GM19455 (cell line): ENCODE measurements around the gene BNC1.

Experiments used
- ATAC-seq: cut with Tn5 transposase; IDR thresholded peaks from one replicate; pipeline ENCODE4 v1.9.1; 2021; ENCODE audit not compliant: unreplicated experiment

The BNC1 gene, protein sequence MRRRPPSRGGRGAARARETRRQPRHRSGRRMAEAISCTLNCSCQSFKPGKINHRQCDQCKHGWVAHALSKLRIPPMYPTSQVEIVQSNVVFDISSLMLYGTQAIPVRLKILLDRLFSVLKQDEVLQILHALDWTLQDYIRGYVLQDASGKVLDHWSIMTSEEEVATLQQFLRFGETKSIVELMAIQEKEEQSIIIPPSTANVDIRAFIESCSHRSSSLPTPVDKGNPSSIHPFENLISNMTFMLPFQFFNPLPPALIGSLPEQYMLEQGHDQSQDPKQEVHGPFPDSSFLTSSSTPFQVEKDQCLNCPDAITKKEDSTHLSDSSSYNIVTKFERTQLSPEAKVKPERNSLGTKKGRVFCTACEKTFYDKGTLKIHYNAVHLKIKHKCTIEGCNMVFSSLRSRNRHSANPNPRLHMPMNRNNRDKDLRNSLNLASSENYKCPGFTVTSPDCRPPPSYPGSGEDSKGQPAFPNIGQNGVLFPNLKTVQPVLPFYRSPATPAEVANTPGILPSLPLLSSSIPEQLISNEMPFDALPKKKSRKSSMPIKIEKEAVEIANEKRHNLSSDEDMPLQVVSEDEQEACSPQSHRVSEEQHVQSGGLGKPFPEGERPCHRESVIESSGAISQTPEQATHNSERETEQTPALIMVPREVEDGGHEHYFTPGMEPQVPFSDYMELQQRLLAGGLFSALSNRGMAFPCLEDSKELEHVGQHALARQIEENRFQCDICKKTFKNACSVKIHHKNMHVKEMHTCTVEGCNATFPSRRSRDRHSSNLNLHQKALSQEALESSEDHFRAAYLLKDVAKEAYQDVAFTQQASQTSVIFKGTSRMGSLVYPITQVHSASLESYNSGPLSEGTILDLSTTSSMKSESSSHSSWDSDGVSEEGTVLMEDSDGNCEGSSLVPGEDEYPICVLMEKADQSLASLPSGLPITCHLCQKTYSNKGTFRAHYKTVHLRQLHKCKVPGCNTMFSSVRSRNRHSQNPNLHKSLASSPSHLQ

DNA sequence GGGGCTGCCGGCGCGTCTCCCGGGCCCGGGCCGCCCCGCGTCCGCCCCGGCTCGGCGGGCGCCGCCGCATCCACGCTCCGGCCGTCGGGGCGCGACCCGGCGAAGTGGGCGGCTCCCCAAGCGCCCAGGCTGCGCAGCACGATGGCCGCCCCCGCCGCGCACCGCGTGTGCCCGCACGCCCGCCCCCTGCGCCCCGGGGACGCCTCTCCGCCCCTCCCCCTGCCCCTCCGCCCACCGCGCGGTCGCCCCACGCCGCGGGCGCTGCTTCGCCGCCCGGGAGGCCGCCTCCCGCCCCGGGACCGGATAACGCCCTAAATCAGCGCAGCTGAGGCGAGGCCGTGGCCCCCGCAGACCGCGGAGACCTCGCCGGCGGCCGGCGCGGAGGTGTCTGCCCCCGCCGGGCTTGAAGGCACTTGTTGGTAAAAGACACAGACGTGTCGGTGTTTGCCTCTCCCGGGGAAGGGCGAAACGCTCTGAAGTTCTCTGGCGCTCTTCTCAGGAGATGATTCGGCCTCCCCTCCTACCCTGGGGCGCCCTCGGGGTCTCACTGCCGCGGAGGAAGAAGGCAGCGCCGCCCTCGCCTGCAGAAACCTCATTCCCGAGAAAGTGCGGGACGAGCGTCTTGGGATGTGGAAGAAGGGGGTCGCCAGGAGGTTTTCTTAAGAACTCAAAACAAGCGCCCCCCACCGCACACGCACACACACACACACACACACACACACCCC, at the start of gene BNC1:
Gene BNC1, minus strand, starts transcription at position 106 of the 725 bp plus-strand sequence. Its CDS starts 36 bp downstream, at position 70.
- no peak for ATAC-seq

DNA sequence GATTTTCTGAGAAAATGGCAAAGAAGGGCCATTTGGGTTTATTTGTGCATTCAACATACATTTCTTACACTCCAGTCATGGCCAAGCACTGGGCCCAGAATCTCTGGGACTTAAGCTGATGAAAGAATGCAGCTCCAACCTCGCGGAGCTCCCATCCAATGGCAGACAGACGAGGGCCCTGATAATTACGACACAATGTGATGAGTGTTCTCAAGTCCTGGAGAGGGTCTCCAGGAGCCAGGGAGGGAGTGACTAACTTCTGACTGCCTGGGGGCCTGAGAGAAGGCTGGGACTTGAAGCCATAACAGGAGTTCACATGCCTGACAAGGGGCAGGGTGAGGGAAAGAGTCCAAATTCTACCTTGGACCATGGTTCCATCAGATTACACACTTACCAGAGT, 42.6 kb upstream of the BNC1 start:
- no peak for ATAC-seq

DNA sequence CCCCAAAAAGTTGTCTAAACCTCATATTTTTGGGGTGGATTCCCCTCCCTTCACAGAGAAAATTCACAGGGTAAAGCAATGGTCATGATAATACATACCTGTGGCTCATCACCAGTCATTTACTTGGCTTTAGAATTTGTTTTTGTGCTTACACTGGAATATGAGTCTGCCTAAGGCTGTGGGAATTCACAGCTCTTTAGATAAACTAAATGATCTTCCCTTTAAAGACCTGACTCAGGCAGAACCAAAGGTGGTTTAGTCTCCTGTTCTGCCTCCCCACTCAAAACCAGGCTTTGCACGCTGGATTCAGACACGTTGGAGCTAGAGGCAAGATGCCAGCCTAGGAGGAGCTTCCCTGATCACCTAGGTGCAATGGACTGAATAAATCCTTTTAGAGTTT, 40.3 kb upstream of the BNC1 start:
- no peak for ATAC-seq

DNA sequence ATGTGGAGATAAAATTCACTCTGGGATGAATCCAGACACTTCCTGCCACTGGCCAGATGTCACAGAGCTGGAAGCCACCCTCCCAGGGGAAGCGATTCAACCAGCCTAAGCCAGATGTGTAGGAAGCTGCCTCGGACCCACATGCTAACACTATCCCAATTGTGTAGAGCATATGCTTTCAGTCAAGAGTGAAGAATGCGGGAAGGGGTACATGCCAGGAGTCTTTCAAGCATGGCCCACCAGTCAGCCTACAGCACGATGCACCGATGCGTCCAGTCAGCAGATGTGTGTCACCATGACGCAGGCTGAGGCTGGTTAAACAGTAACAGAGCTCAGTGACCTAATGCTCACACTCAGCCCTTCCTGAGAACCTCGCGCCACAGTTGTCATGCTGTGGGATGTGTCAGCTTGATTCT, 38.8 kb upstream of the BNC1 start:
- ATAC-seq = no peak

DNA sequence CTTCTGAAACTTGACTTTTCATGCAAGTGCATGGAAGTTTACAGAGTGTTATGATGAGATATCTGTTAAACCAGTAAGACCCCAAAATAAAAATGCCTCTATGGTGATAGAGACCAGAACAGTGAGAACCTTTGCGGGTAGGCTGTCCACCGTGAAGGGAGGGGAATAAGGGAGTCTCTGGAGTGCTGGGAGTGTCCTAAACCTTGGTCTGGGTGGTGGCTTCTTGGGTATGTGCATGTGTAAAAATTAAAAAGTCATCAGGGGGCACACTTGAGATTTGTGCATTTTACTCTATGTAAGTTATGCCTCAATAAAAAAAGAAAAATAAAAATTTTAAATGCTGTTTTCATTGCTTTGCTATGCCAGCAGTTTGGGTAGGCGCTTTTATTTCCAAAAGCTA, 38.2 kb upstream of the BNC1 start:
- no peak for ATAC-seq

DNA sequence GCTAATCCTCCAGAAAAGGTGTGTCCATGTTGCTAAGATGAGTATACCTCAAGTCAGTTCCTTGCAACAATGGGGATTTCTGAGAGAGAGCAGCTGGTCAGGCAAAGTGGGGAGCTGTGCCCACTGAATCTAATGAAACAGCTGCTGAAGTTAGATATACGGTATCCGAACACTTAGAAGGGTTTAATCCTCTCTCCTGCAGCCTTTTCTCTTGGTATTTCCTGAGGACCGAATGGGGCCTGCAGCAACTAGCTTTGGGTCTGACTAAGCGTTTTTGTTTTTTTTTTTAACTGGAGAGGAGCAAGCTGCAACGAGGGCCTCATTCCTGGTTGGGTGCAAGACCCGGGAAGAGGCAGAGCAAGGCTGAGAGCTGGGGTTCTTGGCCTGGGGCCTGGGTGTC, 37.6 kb upstream of the BNC1 start:
- no peak for ATAC-seq

DNA sequence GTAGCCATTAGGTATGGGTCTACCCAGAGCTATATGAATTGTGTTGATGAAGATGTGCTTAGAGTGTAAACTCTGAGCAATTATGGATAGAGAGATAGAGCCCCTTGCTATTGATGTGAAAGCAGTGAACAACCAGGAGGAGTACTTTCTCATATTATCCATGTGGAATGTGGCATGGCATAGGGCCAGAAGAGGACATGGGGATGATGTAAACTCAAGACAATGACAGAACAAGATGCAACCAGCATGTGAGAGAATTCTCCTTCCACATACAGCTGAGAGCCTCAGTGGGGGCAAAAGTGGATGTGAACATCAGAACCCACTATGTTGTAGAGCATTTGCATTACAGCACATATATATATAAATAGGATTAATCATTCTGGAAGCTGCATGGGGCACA, 36.4 kb upstream of the BNC1 start:
- no peak for ATAC-seq

DNA sequence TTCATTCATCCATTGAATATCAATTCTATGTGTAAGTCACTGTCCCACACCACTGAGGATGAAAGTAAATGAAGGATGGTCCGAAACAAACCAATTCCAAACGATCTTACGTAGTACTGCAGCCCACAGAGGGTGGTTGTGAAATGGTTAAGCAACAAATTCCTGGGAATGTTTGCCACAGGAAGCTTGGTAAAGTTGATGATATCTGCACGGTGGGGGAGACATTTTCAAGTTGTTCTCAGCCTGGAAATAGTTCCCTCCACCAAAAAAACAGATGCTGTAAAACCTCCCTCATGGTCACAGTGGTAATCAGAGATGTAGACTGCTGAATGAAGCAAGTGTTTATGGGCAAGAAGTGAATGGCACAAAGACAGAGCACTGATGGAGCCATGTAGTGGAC, 35.9 kb upstream of the BNC1 start:
- ATAC-seq = no peak

DNA sequence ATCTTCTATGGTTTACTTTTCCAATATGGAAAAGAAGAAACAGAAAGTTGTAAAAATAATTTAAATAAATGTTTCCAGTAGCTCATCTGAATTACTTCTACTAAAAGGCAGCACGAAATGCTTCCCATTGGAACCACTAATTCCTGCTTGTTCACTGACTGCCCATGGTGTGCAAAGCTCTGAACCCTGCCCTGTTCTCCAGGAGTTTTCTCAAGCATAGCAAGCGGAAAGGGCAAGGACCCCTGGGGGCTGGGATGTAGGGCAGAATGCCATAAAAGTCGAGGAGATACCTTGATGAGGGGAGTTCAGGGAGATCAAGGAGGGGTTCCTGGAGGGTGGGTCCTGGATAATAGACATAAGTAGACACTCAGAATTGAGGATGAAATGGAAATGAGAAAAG, 35.3 kb upstream of the BNC1 start:
- ATAC-seq = no peak

DNA sequence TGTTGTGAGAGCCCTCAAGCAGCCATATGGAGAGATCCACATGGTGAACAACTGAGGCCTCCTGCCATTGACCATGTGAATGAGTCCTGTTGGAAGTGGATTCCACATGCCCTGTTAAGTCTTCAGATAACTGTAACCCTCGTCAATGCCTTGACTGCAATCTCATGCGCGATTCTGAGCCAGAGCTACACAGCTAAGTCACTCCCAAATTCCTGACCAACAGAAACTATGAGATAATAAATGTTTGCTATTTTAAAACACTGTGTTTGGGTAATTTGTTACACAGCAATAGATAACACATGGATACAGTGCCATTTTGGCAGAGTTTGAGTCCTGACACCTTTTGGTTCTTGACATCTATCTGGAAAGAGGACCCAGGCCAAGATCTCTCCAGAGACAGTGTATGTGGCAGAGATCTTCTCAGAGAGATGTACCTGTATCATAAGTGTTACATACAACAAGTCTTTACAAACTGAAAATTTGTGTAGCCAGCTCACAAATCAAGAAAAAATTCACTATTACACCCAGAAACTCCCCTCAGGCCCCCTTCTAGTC, 34.5 kb upstream of the BNC1 start:
- no peak for ATAC-seq

DNA sequence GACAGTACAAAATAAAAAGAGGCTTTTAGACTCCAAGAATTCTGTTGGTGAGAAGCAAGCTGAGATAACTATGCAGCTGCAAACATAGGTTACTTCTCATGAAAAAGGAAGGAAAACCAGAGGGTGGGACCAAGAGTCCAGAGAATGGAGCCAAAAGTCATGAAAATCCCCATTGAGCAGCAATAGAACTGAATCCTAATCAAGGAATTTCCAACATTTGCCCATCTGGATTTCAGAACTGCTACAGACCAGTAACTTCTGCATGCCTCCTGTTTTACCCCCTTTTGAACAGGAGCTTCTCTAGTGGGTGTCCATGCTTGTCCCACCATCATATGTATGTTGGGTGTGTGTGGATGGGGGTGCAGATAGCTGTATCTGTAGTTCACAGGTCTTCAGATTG, 33.6 kb upstream of the BNC1 start:
- no peak for ATAC-seq

DNA sequence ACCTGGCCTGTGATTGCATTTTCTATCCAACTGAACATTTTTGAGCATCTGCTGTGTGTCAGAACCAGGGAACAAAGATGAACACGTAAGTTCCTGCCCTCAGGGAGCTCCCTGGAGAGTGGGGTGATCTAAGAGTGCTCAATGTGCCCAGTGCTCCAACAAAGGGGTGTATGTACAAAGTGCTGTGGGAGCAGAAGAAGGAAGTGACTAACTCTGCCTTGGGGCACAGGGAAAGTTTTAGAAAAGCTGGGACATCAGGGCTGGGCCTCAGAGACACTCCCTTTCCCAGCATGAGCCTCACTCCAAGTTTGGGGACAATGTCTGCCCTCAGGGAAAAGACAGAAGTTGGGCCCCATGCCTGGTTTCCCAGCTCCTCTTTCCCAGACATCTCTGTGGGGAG, 27.6 kb upstream of the BNC1 start:
- ATAC-seq = no peak

DNA sequence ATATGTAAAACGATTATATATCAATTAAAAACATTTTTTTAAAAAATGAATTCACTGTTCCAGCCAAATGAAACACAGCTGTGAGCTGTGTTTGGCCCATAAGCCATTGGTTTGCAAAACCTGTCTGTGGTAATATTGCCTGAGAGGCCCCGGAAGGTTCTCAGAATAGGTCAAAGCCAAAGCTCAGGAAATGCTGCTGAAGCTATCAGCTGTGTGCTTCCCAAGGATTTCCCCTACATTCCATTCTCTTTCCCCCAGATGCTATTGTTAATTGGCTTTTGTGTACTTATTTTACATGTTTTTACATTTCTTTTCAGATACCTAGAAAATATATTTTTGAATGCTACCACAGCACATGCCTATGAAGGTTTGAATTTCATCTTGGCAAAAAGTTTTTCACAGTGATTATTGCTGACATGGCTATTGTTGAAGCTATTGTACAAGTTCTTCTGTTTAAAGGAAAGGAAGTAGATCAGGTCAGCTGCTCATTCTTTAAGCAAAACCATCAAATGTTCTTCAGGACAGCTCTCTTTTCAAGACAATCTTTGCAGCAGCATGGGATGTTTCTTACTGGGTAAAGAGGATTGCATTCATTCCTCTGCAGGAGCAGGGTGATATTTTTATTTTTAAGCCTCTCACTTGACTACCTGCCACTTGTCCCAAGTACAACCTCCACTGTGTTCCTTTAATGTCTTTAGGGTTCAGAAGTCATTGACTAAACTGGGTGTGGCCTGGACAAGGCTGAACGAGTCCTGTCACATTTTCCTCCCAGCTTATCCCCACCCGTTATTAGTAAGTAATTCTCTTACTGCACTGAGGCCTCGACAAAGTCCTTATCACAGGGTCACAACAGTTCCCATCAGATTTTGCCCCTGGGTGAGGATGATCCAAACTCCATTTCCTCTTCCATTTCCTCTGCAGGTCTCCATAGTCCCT, 26.3 kb upstream of the BNC1 start:
- no peak for ATAC-seq

DNA sequence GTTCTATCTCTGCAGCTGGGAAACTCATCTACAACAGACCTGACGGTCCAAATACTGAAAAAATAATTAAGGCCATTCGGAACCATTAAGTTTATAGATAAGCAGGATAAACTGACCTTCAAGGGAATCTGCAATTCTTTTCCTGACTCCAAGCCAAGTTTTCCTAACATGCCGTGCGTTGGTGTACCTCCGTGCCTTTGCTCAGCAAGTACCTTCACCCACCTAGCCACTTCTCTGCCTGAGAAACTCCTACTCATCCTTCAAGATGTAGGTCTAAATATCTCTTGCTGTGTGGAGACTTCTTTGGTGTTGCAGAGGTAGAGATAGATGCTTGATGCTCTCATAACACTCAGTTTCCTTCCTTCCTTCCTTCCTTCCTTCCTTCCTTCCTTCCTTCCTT, 24.2 kb upstream of the BNC1 start:
- ATAC-seq = no peak

DNA sequence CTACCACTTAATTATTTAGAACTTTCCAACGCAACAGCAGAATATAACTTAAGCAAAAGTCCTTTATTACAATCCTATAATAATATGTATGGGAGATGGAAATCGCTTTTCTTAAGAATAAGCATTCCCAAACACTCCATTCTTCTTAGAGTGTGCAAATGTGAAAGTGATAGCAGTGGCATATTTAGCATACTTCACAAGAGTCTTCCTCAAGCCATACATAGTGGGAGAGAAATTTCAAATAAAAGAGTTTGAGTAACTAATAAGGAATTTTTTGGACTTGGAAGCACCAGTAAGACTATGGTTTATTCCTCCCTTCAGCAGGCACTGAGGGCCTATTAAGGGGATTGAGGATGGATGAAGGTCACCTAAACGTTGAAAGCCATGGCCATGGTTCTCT, 22.1 kb upstream of the BNC1 start:
- ATAC-seq = no peak

DNA sequence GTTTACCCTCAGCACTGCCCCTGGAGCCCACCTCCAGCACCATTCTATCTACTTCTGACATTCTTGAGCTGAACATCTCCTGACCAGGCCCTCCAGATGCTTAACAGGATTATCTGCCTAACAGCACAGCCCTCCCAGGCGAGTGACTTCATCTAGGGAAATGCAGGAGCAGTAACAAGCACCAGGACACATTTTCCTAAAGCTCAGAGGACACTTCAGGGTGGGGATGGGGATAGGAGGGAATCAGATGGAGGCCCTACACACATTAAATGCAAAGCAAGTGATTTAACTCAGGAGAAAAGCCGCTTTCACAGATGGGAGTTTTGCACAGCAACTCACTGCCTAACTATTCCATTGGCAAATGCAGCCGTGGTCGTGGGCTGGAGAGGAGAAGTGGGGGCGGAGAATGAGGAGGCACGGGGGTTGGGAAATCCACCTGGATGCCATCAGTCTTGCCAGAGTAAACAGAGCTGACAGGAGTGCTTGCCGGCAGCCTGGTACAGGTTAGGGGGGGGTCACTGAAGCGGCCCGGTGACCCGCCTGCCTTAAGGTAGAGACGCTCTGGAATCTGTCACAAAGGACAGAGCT, 21.3 kb upstream of the BNC1 start:
- no peak for ATAC-seq

DNA sequence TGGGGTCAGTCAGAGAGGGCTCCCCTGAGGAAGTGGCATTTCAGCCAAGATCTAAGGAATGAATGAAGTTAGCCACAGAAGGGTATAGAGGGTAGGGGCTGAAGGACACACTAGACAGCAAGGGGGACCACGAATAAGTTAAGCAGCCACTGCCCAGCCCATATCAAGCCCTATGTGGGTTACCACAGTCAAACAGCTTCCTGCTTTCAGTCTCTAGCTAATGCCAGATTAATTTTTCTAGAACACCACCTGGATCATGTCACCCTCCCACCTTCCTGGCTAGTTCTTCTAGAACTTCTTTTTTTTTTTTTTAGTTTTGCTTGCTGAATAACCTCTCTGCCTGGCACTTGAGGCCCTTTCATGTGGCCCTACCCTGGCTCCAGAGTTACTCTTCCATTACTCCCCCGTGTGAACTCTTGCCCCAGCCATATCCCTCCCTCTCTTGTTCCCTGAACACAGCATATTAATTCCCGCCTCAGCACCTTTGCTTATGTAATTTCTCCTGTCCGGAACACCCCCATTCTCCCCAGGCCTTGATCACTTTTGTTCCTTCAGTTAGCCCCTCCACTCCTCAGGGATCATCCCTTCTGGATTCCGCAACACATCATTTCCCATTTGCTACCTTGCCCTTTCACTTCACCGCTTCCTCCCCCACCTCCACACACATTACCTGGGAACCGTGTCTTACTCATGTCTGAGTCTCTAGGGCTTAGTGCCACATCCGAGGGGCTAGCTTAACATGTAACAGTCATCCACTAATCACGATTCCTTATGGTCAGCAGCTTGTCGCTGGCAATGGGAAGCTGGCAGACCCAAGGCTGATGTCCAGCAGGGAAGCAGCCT, 20.6 kb upstream of the BNC1 start:
- no peak for ATAC-seq

DNA sequence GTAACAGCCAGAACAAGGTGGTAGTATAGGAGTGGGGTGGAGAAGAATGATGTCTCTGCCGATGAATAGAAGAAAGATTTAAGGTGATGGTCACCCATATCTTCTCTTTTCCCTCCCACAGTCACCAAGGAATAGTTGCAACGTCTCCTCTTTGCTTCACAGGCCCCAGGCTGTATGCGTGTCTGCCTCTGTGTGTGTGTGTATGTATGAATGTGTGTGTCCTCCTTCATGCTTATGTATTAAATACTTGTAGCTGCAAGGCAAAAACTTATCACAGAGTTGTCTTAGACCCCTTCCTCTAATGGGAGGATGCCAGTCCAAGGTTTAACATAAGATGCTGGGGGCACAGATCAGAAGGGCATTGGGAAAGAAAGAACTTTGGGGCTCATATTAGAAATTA, 19.1 kb upstream of the BNC1 start:
- ATAC-seq = no peak

DNA sequence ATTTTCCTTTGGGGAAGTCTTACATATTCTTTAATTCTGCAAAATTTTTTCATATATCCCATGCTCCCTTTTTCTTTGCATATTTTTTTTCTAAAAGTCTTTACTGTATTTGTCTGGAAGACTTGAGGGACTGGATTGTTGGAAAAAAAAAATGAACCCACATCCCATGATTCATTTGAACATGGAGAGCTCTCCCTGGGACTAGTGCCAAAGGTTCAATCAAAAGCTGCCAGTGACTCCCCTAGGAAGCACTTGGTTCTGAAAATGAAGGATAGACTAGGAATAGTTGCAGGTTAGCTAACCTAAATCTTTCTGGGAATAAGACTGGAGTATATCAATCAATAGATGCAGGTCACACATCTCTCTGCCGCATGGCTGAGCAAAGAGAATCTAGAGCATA, 16.4 kb upstream of the BNC1 start:
- ATAC-seq = no peak
